ENCODE measurements around the gene IVD. TPM values are rescaled to one million over a fixed set of nuclear protein-coding genes. Genes with fewer than 3 reads are reported as not detected.

The IVD gene
- total RNA-seq, 1 experiment from 2014 or later: 93.1 TPM

DNA sequence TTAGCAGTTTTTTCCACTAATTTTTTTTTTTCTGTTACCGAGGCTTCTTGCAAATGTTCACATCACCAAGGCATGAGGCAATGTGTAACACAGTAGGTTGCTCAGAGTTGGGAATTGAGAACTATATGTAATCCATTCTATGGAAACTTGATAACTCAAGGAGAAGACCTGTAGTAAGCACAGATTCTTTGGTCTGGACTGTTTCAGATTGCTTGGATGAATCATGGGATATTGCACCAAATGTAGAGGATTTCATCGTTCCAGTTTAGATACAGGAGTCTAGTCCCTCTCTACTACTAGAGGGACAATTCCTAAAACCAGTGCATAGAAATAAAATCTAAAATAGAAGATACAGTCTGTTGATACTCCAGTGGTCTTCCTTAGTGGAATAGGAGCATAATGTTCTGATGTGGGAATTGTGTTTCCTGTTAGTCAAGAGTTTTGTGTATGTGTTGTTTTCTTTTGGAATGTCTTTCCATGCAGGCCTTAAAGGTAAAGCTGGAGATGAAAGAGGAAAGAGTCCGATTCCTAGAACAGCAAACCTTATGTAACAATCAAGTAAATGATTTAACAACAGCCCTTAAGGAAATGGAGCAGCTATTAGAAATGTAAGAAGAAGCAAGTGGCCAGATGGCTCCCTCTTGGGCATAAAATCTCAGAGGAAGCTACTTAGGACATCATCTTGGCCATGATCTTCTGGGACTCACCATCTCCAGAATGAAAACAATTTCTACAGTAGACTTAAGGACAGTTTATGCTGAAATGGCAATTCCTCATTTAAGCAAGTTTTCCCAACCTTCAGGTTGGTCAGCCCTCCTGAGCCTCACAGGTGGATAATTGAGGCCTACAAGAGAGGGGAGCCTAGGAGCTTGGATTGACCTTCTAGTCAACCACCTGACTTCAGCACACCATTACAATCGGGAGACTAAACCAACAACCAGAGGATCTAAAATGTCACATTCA is 12.3 kb upstream of the IVD start:
- H3K23ac ChIP-seq (ENCODE audit: insufficient read length, low read depth, low read length): no peak overlapping the region
- TF ChIP-seq, protein P1, sequence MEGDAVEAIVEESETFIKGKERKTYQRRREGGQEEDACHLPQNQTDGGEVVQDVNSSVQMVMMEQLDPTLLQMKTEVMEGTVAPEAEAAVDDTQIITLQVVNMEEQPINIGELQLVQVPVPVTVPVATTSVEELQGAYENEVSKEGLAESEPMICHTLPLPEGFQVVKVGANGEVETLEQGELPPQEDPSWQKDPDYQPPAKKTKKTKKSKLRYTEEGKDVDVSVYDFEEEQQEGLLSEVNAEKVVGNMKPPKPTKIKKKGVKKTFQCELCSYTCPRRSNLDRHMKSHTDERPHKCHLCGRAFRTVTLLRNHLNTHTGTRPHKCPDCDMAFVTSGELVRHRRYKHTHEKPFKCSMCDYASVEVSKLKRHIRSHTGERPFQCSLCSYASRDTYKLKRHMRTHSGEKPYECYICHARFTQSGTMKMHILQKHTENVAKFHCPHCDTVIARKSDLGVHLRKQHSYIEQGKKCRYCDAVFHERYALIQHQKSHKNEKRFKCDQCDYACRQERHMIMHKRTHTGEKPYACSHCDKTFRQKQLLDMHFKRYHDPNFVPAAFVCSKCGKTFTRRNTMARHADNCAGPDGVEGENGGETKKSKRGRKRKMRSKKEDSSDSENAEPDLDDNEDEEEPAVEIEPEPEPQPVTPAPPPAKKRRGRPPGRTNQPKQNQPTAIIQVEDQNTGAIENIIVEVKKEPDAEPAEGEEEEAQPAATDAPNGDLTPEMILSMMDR (conservative IDR thresholded peaks at IDR 0.05): no peak
- H3T11ph ChIP-seq (ENCODE audit: low read length): no peak overlapping the region
- H3K9me3 ChIP-seq (ENCODE audit: control insufficient read depth, low read depth, low read length): no peaks in the 10 kb centered on the region
- H3K27ac ChIP-seq (ENCODE audit: insufficient read length, low read depth, low read length): no peak overlapping the region
- H3K79me1 ChIP-seq (ENCODE audit: insufficient read depth, low read depth, low read length, poor library complexity, severe bottlenecking): no peaks in the 10 kb centered on the region
- H2AK5ac ChIP-seq (ENCODE audit: insufficient read length, low read length): no peak overlapping the region
- no peak overlapping the region for H3K18ac ChIP-seq (ENCODE audit: insufficient read length, low read depth, low read length)
- H3K56ac ChIP-seq (ENCODE audit: insufficient read length, low read depth, low read length): no peak overlapping the region
- no peak overlapping the region for H3K4me2 ChIP-seq (ENCODE audit: insufficient read depth, insufficient read length, low read length)
- H3K4me3 Mint-ChIP-seq: no peak overlapping the region
- no peaks in the 10 kb centered on the region for H3K79me2 ChIP-seq (ENCODE audit: insufficient read depth, low read length)
- peaks cover 42 to 65% (median 55%) of the 10 kb centered on the region in 3 experiments for H3K36me3 Mint-ChIP-seq (ENCODE audit: insufficient read depth in 1 of 3, low read depth in 3 of 3)
- no peak overlapping the region for H2BK120ac ChIP-seq (ENCODE audit: low read depth, low read length, poor library complexity, severe bottlenecking)
- no peaks in the 10 kb centered on the region for H3K23me2 ChIP-seq (ENCODE audit: insufficient read length, low read depth, low read length, poor library complexity, severe bottlenecking)
- no peak overlapping the region for H2BK20ac ChIP-seq (ENCODE audit: low read depth, low read length, poor library complexity, severe bottlenecking)
- no peak for DNase-seq
- H2BK15ac ChIP-seq (ENCODE audit: low read depth, low read length): no peak overlapping the region
- H3K27me3 ChIP-seq (ENCODE audit: insufficient read depth, low read length): no peaks in the 10 kb centered on the region
- no peak overlapping the region for H3K4ac ChIP-seq (ENCODE audit: low read depth, low read length)
- no peak overlapping the region for H4K91ac ChIP-seq (ENCODE audit: insufficient read length, low read depth, low read length)
- no peak overlapping the region for H2BK5ac ChIP-seq (ENCODE audit: insufficient read length, low read length)
- H3K14ac ChIP-seq (ENCODE audit: insufficient read depth, low read length): no peak overlapping the region
- H3K27me3 Mint-ChIP-seq (ENCODE audit: low read depth): no peaks in the 10 kb centered on the region
- H3K27ac Mint-ChIP-seq: peak overlapping the region in 1 of 3 experiments; percentile 22; a peak in 1 of 7 replicates
- H4K5ac ChIP-seq (ENCODE audit: insufficient read length, low read depth, low read length): no peak overlapping the region
- no peak overlapping the region for H2BK12ac ChIP-seq (ENCODE audit: insufficient read length, low read depth, low read length)
- no peak overlapping the region for H2AFZ ChIP-seq (ENCODE audit: low read length)
- no CpG with 5 or more reads among the region's 4 CpGs for WGBS (ENCODE audit: extremely low coverage, insufficient read length, low lambda C conversion rate)
- H4K20me1 ChIP-seq (ENCODE audit: control insufficient read depth, insufficient read depth, insufficient read length): no peaks in the 10 kb centered on the region
- H3K9me3 Mint-ChIP-seq: no peaks in the 10 kb centered on the region
- no peaks in the 10 kb centered on the region for H3K4me1 ChIP-seq (ENCODE audit: insufficient read depth, low read length)
- no peaks in the 10 kb centered on the region for H3K4me1 Mint-ChIP-seq
- H4K8ac ChIP-seq (replicated peaks; ENCODE audit: insufficient read length, low read depth, low read length): no peak overlapping the region
- H3K9ac ChIP-seq (ENCODE audit: extremely low read depth, insufficient read length, low read length): no peak overlapping the region
